Activated naive CD4-positive, alpha-beta T cell treated with Interleukin-2 at 50 U/mL for 16 hours (primary cell): ENCODE data around the gene TMEM161B.
"Not testable (repeated sequence)": the region's sequence is repeated elsewhere in the genome, so short reads cannot be mapped to it uniquely, and the experiment has no call there.

Source experiments
- DNase-seq: peaks from one replicate; pipeline ENCODE4 v3.0.0-alpha.2; 2020

TMEM161B gene

GRCh38 chr5:88268385-88269184 is at the start of gene TMEM161B:
TMEM161B (minus strand) TSS chr5:88268845; CDS start chr5:88268723, 122 bp downstream.
- peak; percentile 95 for DNase-seq

GRCh38 chr5:88304356-88304755 is 35.7 kb upstream of the TMEM161B start:
- DNase-seq: no peak

GRCh38 chr5:88298425-88298824 is 29.8 kb upstream of the TMEM161B start:
- DNase-seq: no peak

GRCh38 chr5:88290801-88291200 is 22.2 kb upstream of the TMEM161B start:
- DNase-seq: no peak

GRCh38 chr5:88288528-88289197 is 20.0 kb upstream of the TMEM161B start:
- no peak for DNase-seq

- no peak for DNase-seq
Observed at GRCh38 chr5:88287846-88288527, 19.3 kb upstream of the TMEM161B start.

GRCh38 chr5:88287302-88287701 is 18.7 kb upstream of the TMEM161B start:
- DNase-seq: no peak

- no peak for DNase-seq
Observed at GRCh38 chr5:88283690-88284089, 15.0 kb upstream of the TMEM161B start.

GRCh38 chr5:88281322-88281721 is 12.7 kb upstream of the TMEM161B start:
- no peak for DNase-seq

- no peak for DNase-seq
Observed at GRCh38 chr5:88279584-88279983, 10.9 kb upstream of the TMEM161B start.

GRCh38 chr5:88276378-88276777 is 7.7 kb upstream of the TMEM161B start:
- DNase-seq: no peak

GRCh38 chr5:88275581-88275980 is 6.9 kb upstream of the TMEM161B start:
- no peak for DNase-seq

GRCh38 chr5:88269222-88269771 is 652 bp upstream of the TMEM161B start:
- DNase-seq: no peak

GRCh38 chr5:88264565-88264964 is 4.1 kb downstream of the TMEM161B start:
- not testable (repeated sequence) for DNase-seq

- no peak for DNase-seq
Observed at GRCh38 chr5:88263349-88263748, 5.3 kb downstream of the TMEM161B start.

GRCh38 chr5:88262116-88262515 is 6.5 kb downstream of the TMEM161B start:
- DNase-seq: no peak

GRCh38 chr5:88258636-88259035 is 10.0 kb downstream of the TMEM161B start:
- no peak for DNase-seq

- no peak for DNase-seq
Observed at GRCh38 chr5:88256872-88257271, 11.8 kb downstream of the TMEM161B start.

GRCh38 chr5:88256037-88256436 is 12.6 kb downstream of the TMEM161B start:
- DNase-seq: no peak

GRCh38 chr5:88254320-88254719 is 14.3 kb downstream of the TMEM161B start:
- DNase-seq: no peak

- DNase-seq: peak; percentile 21
Observed at GRCh38 chr5:88251048-88251711, 17.5 kb downstream of the TMEM161B start.

- no peak for DNase-seq
Observed at GRCh38 chr5:88250010-88250409, 18.6 kb downstream of the TMEM161B start.
